DMS79 treated with DMSO at 0.1 percent for 48 hours (cell line): Measurements from ENCODE around the gene PORCN.

Source experiments
- DNase-seq: peaks from one replicate; lab custom pipeline; 2025; lab: John Stamatoyannopoulos, UW

Gene PORCN

DNA sequence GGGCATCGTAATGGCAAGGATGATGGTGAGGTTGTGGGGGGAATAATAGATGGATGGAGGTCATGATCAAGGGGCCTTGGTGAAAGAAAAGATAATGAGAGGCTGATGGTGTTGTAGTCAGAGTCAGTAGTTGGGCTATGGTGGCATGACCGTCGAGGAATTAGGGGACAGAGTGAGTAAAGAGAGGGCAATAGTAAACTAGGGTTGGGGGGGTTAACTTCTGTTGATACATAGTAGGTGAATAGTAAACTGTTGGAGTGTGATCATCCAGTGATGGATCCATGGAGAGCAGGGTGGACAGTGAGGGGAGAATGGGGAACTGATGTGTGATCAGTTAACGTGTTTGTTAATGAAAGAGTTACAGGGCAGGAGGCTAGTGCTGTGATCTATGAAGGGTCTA, 31.9 kb upstream of the PORCN start:
- DNase-seq = no peak

DNA sequence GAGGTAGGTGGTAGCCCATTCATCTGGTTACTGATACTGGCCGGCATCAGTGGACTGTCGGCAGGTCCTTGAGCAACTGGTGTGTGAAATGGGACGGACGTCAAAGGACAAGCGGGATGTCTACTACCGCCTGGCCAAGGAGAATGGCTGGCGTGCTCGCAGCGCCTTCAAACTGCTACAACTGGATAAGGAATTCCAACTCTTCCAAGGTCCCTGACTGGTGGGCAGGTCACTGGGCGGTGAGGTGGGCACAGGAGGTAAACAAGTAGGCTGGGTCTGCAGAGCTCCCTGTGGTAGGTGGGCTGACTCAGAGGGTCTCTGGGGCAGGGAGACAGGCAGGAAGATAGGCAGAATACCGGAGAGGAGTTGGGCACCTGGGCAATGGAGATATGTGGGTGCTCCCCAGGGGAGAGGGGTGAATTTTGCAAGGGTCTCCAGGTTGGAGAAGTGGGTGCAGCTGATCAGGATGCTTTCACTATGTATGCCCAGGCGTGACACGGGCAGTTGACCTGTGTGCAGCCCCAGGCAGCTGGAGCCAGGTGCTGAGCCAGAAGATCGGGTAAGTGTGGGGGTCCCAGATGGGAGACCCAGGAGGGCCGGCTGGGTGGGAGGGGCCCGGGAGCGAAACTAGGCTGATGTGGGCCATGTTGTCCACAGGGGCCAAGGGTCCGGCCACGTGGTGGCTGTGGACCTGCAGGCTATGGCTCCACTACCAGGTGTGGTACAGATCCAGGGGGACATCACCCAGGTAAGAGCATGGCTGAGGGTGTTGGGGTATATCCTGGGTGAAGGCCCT, 30.6 kb upstream of the PORCN start:
- DNase-seq = no peak

DNA sequence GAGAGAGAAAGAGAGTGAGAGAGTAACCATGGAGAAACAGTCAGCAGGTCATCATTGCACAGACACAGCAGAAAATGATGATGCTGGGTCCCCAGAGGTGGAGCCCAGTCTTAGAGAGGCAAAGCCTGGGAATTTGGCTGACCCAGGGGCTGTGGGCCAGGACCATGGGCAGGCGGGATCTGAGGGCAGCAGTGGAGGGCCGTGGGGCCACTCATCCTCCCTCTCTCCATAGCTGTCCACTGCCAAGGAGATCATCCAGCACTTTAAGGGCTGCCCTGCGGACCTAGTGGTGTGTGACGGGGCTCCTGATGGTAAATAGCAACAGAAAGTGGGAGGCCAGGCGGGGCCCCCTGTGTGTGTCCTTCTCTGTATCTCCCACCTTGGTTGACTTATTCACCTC, 30.0 kb upstream of the PORCN start:
- no peak for DNase-seq

DNA sequence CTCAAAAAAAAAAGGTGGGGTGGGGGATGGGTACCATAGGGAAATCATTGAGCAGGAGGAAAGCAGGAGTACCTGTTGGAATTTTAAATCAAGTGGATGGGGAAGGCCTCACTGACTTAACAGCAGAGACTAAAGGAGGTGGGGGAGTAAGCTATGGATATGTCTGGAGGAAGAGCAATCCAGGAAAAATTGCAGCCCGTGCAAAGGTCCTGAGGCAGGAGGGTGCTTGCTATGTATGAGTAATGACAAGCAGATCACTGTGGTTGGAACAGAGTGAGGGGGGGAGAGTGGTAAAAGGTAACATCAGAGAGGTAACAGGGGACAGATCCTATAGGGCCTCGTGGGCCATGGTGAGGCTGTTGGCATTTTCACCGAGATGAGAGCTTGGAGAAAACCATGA, 28.6 kb upstream of the PORCN start:
- no peak for DNase-seq

DNA sequence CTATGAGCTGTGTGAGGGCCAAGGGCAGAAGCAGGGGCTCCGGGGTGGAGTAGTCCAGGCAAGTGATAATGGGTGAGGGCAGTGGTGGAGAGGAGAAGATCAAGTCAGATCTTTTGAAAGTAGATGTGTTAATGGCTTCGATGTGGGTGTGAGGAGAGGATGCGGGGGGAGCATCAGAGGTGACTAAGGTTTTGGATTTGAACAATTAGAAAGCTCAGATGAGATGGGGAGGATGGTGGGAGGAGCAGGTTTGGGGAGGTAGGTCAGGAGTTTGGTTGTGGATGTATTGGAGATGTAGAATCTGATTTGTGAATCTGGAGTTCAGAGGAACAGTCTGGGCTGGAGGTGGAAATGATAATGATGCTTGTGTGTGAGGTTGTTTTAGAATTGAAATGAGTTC, 28.2 kb upstream of the PORCN start:
- no peak for DNase-seq

DNA sequence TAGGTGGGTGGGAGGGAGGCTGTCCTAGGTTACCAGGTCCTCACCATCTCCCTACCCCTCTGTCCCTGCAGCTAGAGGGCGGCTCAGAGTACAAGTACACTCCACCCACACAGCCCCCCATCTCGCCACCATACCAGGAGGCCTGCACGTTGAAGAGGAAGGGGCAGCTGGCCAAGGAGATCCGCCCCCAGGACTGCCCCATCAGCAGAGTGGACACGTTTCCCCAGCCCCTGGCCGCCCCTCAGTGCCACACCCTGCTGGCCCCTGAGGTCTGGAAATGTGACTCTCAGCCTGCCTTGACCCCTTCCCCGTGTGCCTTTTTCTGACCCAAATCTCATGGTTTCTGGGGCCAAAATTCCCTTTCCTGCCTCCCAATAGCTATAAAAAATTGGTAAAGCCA, 26.3 kb upstream of the PORCN start:
- no peak for DNase-seq

DNA sequence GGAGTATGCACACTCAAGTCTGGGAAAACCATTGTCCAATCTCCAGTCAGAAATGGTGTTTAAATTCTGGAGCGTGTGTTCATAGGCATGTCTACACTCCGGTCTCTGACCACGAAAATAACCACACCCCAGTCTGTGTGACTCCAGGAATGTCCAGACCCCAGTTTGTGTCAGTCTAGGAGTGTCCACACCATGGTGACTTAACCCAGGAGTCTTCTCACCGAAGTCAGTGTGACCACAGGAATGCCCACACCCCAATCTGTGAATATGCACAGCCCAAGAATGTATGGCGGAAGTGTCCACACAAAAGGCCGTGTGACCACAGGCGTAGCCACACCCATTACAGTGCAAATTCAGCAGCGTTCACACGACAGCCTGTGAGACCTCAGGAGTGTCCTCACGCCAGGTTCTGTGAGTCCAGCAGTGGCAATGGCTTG, 21.4 kb upstream of the PORCN start:
- DNase-seq = no peak

DNA sequence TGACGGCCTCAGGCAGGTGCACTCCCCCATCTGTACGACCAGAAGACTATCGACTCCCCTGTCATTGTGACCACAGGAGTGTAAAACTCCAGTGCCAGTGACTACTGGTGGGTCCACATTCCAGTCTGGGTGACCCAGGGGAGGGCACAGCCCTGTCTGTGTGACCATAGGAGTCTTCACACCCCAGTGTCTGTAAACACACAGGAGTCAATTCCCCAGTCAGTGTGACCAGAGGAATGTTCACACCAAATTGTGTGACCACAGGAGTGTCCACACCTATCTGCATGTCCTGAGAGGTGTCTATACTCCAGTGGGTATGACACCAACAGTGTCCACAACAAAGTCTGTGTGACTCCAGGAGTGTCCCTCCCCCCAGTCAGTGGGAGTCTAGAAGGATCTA, 20.8 kb upstream of the PORCN start:
- DNase-seq = no peak

DNA sequence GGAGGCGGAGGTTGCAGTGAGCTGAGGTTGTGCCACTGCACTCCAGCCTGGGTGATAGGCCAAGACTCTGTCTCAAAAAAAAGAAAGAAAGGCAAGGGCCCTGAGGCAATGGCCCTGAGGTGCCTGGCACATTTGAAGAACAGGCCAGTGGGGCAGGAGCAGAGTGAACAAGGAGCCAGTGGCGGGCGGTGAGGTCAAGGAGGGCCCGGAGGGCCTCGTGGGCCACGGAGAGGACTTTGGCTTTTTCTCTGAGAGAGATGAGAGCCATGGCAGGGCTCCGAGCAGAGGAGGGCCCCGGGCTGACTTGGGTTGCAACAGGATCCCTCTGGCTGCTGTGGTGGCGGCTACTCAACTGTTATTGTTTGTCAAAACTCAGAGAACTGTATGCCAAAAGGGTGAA, 19.5 kb upstream of the PORCN start:
- DNase-seq = no peak

DNA sequence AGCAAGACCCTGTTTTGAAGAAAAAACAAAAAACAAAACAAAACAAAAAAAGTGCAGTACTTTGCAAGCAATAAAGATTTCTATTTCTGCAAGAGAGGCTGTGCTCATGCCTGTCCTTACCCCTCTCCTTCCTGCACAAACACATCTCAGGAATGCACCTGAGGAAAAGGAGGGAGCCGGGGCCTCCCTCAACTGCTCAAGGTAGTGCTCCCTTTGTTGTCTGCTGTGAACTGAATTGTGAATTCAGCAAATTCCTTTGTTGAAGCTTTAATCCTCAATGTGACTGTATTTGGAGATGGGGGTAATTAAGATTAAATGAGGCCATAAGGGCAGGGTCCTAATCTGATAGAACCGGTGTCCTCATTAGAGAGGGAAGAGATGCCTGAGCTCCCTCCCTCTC, 18.9 kb upstream of the PORCN start:
- no peak for DNase-seq

DNA sequence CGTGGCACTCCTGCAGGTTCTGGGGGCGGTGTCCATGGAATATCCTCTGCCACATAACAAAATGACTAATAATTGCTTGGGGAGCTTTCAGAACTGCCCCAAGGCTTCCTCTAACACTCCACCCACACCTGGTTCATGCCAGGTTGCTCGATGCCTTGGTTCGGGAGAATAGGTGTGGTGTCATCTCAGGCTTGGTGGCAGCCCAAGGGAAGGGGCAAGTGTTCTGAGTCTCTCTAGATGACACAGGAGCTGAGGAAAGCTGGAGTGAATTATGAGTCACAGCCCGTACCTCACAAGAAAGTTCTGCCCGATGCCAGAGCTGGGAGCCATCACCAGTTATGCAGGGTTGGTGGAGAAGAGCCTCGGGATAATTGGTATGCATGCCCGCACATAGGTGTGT, 18.1 kb upstream of the PORCN start:
- DNase-seq = no peak

DNA sequence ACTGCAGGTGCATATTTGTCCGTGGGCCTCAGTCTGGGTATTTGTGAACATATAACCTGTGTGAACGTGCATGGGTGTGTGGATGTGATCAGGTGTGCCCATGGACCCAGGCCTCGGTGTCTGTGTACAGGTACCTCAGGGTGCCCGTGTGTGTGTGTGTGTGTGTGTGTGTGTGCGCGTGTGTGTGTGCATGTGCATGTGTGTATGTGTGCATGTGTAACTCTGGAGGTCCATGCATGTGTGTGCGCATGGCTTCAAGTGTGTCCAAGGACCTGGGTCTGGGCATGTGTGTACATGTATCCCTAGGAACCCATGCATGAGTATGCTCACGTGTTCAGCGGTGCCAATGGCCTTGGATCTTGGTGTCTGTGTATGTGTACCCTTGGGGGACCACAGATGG, 17.0 kb upstream of the PORCN start:
- DNase-seq = no peak

DNA sequence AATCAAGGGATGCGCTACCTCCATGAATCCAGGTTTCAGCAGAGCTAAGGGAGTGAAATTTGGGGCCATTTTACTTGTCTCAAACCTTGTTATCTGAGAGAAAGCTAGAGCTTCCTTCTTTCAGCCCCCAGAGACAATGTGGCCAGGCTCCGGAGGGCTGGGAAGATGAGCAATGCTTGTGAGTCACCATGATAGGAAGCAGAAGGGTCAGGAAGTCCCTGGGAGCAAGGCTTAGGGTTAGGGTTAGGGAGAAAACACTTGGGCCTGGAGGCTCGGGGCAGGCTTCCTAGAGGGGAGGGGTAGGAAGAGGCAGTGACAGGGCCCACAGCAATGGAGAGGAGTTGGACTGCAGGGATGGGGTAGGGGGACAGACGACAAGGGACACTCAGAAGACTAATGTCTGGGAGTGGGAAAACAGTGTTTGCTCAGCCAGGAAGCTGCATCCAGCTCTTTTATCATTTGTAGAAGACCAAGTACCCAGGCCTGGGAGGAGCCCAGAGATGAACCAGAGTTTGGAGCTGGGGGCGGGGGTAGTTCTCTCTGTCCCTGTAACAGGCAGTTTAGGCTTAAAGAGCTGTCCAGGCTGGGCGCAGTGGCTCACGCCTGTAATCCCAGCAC, 16.4 kb upstream of the PORCN start:
- DNase-seq = no peak

DNA sequence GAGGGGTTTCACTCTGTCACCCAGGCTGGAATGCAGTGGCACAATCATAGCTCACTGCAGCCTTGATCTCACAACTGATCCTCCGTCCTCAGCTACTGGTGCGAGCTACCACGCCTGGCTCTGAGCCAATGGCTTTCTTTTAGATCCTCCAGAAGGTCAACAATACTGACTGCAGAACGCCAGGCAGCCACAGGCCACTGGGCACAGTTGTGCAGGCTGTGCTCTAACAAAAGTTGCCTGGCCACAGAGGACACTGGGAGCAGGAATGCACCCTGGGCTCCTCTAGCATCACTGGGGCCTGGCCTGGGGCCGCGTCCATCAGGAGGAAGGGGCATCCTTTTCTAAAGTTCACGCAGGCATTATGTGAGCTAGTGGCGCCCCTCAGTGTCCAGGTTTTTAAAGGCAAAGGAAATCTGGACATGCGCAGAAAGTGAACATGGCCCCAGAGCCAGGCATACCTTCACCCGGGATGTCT, 14.9 kb upstream of the PORCN start:
- no peak for DNase-seq

DNA sequence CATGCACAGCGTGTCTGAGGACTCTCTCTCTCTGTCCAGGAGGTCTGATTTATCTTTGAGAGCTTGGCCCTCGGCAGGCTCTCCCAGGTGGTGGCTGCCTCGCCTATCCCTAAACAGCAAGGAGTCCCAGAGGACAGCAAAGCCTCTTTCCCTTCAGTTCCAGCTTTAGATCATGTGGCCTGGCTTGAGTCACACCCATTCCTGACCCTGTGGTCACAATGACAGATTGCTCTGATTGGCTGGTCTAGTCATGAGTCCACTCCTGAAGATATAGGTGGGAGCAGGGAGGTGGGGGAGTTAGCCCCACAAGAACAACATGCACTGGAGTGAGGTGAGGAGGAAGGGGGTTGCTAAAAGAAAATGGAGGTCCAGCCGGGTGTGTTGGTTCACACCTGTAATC, 12.1 kb upstream of the PORCN start:
- no peak for DNase-seq

DNA sequence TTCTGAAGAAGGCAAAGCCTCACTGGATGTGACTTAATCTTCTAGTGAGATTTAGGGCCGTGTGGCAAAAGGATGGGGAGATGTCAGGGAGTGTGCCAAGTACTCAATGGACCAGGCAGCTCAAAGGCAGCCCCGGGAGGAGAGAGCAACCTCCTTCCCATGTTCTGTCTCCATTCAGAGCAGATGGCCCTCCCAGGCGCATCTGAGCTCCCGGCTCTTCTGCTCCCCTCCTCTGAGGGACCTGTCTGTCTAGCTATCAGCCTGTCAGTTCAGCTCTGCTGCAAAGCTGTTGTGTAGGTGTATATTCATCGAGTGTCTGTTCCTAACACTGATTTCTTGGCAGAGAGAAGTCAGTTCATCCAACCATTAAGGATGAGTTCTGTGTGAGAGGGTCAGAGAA, 10.9 kb upstream of the PORCN start:
- no peak for DNase-seq

DNA sequence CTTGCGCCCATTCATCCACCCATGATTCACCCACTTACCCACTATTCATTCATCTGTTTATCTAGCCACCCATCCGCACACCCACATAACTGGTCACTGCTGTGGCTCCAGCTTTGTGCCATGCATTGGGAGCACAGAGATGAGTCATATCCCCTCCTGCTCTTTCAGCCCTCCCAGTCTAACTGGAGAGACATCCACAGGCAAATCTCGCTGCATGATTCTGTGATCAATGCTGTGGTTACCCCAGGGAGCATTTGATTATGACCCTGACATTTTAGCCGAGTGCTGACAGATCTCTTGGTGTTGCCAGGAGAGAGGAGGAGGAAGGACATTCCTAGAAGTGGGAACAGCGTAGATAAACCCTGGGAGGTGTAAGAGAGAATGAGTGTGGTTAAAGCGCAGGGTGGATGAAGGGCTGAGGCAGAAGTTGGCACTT, 10.4 kb upstream of the PORCN start:
- DNase-seq = no peak

DNA sequence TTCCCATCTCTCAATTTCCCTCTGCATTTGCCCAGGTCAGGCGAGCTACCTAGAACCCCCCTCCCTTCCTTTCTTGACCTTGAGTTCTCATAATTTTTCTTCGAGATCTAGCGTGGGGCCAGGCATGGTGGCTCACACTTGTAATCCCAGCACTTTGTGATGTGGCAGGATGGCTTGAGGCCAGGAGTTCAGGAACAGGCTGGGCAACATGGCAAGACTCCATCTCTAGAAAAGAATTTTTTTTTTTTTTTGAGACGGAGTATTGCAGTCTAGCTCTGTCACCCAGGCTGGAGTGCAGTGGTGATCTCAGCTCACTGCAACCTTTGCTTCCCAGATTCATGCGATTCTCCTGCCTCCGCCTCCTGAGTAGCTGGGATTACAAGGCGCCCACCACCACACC, 4.5 kb upstream of the PORCN start:
- no peak for DNase-seq

DNA sequence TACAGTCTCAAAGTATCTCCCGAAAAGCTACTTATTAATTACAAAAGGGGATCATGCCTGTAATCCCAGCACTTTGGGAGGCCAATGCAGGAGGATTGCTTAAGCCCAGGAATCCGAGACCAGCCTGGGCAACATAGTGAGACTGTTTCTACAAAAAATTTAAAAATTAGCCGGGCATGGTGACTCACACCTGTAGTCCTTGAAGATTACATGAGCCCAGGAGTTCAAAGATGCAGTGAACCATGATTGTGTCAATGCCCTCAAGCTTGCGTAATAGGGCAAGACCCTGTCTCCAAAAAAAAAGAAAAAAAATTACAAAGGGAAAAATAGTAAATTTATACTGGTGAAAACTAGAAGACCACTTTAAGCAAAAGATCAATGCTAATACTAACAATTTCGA, 3.3 kb upstream of the PORCN start:
- DNase-seq = no peak

DNA sequence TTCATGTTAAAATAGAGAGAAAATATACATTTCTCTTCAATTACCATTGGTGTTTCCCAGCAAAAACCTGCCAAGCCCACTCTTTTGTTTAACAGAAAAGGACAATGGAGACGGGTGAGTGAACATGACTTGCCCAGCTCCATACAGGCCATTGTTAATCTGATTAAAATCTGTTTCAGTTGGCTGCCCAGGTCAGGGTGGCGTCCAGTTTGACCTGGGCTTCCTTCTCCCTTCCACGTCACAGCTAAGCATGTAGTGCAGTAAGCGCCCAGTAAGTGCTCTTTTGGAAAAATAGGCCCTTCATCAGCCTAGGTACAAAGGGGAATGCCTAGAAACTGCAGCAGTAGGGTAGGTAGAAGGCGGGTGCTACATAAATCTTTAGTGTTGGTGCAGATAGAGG, 1.5 kb upstream of the PORCN start:
- no peak for DNase-seq

DNA sequence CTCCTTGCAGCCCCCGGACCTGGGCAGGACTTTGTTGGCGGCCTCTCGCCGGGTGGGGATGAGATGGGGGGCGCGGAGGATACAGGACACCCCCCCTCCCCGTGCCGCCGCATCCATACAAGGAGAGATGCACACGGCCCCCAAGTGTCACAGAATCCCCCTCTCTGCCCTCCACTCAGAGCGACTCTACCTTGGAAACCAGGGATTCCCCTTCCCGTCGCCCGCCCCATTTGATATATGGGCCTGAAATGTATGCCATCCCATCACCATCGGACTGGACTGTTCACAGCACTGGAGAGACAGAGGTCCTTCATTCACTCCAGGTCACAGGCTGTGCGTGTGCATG, 426 bp downstream of the PORCN start:
- DNase-seq = no peak

DNA sequence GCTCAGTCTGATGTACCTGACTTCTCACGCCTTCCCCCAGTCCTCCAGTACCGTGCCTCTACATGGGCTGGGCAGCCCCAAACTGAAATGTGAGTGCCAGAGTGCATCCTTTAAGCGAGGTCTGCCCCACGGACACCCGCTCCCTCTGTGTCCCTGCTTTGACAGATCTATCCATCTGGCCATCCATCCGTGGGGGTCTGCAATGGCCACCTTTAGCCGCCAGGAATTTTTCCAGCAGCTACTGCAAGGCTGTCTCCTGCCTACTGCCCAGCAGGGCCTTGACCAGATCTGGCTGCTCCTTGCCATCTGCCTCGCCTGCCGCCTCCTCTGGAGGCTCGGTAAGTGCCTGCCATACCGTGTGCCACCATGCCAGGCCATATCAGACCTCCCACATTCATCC, 827 bp downstream of the PORCN start:
- DNase-seq = no peak

DNA sequence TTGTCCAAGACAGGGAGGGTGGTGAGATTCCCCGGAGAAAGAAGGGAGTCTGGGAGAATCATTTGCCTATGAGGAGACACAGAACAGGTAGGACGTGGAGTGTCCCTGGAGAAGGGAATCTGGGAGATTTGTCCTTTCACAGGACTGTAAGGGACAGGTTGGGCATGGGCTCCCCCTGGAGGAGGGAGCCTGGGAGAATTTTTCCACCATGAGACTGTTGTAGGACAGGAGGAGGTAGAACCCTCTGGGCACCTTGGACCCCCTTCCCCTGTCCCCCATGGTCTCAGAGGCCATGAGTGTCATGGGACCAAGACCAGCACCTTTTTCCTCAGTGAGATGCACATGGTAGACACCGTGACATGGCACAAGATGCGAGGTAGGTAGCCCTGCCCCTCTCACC, 2.8 kb downstream of the PORCN start:
- no peak for DNase-seq

DNA sequence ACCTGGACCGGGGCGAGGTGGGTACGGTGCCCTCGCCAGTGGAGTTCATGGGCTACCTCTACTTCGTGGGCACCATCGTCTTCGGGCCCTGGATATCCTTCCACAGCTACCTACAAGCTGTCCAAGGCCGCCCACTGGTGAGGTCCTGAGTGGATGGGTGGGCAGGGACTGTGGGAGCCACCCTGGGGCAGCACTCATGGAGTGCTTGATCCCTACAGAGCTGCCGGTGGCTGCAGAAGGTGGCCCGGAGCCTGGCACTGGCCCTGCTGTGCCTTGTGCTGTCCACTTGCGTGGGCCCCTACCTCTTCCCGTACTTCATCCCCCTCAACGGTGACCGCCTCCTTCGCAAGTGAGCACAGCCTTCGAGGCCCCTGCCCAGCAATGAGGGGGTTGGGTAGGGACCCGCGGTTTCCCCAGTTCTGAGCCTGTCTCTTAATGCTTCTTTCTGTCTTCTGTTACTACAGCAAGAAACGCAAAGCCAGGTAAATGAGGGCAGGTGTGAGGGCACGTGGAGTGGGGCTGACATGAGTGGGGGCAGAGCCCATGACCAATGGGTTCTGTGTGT, 3.7 kb downstream of the PORCN start:
- DNase-seq = no peak
